ENCODE data around the gene SFRP5. TPM values are rescaled to one million over a fixed set of nuclear protein-coding genes. Genes with fewer than 3 reads are reported as not detected.

Gene SFRP5
- total RNA-seq, 1 donor from 2014 or later, result 1.7 TPM

DNA sequence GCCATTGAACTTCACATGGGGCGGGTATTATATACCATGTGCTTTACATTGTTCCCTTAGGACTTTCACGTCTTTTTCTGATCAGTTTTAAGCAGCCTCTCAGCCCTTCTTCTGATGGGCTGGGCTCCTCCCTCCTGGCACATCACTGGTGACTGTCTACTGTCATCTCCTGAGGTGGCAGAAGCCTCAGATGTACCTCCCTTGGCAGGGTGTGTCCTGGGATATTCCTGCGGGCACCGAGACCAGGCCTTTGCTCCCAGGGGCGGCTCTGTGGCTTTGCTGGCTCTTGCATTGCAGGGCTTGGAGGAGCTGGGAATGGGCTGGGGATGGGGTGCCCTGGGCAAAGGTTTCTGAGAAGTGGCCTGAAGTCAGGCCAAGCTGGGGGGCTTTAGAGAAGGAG is 43.2 kb upstream of the SFRP5 start:
- Histone ChIP-seq H3K9me3 (no peaks in the 10 kb centered on the region), H3K27me3 (no peaks in the 10 kb centered on the region), H3K4me3 (no peak overlapping the region), H3K4me1 (no peaks in the 10 kb centered on the region), H3K36me3 (no peaks in the 10 kb centered on the region), H3K27ac (no peak overlapping the region)
- DNase-seq (ENCODE audit: extremely low spot score in 2 of 2), result no peak
- TF ChIP-seq POLR2AphosphoS5 (IDR thresholded peaks at IDR 0.05; ENCODE audit: insufficient read depth in 1 of 2, low read depth in 1 of 2) (no peak), POLR2A (IDR thresholded peaks at IDR 0.05) (no peak)
- TF ChIP-seq, protein P1, sequence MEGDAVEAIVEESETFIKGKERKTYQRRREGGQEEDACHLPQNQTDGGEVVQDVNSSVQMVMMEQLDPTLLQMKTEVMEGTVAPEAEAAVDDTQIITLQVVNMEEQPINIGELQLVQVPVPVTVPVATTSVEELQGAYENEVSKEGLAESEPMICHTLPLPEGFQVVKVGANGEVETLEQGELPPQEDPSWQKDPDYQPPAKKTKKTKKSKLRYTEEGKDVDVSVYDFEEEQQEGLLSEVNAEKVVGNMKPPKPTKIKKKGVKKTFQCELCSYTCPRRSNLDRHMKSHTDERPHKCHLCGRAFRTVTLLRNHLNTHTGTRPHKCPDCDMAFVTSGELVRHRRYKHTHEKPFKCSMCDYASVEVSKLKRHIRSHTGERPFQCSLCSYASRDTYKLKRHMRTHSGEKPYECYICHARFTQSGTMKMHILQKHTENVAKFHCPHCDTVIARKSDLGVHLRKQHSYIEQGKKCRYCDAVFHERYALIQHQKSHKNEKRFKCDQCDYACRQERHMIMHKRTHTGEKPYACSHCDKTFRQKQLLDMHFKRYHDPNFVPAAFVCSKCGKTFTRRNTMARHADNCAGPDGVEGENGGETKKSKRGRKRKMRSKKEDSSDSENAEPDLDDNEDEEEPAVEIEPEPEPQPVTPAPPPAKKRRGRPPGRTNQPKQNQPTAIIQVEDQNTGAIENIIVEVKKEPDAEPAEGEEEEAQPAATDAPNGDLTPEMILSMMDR (IDR thresholded peaks at IDR 0.05), result no peak
- intact Hi-C loops (cut with DNase I), result no loop called here

DNA sequence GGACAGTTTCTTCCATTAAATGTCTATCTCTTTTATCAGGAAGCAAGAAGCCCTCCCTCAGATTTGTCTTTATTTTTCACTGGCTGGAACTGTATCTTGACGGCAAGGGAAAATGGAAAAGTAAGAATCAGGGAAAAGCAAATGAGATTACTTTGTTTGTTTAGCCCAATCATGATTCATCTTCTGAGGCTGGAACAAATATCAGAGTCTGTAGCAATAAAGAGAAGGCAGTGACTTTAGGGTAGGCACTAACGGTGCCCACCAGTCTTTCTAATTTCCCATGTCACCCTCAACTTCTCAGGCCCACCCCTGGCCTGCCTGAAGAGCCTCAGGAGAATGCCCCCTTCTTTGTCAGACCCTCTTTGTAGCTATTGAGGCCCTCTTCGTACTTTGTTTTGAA is 41.5 kb upstream of the SFRP5 start:
- Histone ChIP-seq H3K27me3 (no peaks in the 10 kb centered on the region), H3K4me3 (no peak overlapping the region), H3K36me3 (no peaks in the 10 kb centered on the region), H3K27ac (no peak overlapping the region), H3K9me3 (no peaks in the 10 kb centered on the region), H3K4me1 (no peaks in the 10 kb centered on the region)
- TF ChIP-seq, protein P1 (IDR thresholded peaks at IDR 0.05), result no peak
- no peak for TF ChIP-seq POLR2AphosphoS5 (IDR thresholded peaks at IDR 0.05; ENCODE audit: insufficient read depth in 1 of 2, low read depth in 1 of 2)
- TF ChIP-seq POLR2A (IDR thresholded peaks at IDR 0.05), result no peak
- intact Hi-C loops (cut with DNase I), result no loop called here
- no peak for DNase-seq (ENCODE audit: extremely low spot score in 2 of 2)

DNA sequence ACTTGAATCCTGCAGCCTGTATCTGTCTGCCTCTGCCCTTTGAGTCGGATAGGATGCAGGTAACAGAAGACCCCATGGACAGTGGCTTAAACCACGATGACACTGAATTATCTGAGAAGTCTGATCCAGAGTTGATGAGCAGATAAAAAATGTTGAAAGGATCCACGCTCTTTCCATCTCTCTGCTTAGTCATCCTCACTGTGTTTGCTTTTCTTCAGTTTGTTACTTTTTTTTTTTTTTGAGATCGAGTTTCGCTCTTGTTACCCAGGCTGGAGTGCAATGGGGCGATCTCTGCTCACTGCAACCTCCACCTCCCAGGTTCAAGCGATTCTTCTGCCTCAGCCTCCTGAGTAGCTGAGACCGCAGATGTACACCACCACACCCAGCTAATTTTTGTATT is 40.9 kb upstream of the SFRP5 start:
- intact Hi-C loops (cut with DNase I), result no loop called here
- Histone ChIP-seq H3K9me3 (no peaks in the 10 kb centered on the region), H3K4me3 (no peak overlapping the region), H3K36me3 (no peaks in the 10 kb centered on the region), H3K27me3 (no peaks in the 10 kb centered on the region), H3K27ac (no peak overlapping the region), H3K4me1 (no peaks in the 10 kb centered on the region)
- TF ChIP-seq POLR2AphosphoS5 (IDR thresholded peaks at IDR 0.05; ENCODE audit: insufficient read depth in 1 of 2, low read depth in 1 of 2) (no peak), POLR2A (IDR thresholded peaks at IDR 0.05) (no peak)
- TF ChIP-seq, protein P1 (IDR thresholded peaks at IDR 0.05), result no peak
- DNase-seq (ENCODE audit: extremely low spot score in 2 of 2), result no peak

DNA sequence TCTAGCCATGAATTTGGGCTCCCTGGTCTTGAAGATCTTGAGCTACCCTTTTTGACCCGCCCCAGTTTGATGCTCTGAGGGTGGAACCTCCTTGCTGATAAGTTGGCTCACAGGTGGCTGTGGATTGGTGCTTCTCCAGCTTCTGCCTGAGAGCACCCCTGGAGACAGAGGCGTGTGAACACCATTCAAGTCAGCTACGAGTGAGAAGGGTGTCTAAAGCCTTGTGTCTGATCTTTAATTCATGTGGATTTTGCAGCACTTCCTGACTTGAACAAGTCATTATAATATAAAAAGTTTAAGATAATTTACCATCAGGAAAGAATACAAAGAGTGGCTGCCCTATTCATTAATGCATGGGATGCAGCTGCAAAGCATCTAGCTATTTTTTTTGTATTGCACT is 40.2 kb upstream of the SFRP5 start:
- no peaks in the 10 kb centered on the region for H3K9me3 ChIP-seq
- TF ChIP-seq, protein P1 (IDR thresholded peaks at IDR 0.05), result no peak
- TF ChIP-seq POLR2AphosphoS5 (IDR thresholded peaks at IDR 0.05; ENCODE audit: insufficient read depth in 1 of 2, low read depth in 1 of 2), result no peak
- no peak for TF ChIP-seq POLR2A (IDR thresholded peaks at IDR 0.05)
- no peaks in the 10 kb centered on the region for H3K36me3 ChIP-seq
- H3K4me1 ChIP-seq, result no peaks in the 10 kb centered on the region
- intact Hi-C loops (cut with DNase I), result no loop called here
- no peaks in the 10 kb centered on the region for H3K27me3 ChIP-seq
- H3K4me3 ChIP-seq, result no peak overlapping the region
- no peak for DNase-seq (ENCODE audit: extremely low spot score in 2 of 2)
- H3K27ac ChIP-seq, result no peak overlapping the region

DNA sequence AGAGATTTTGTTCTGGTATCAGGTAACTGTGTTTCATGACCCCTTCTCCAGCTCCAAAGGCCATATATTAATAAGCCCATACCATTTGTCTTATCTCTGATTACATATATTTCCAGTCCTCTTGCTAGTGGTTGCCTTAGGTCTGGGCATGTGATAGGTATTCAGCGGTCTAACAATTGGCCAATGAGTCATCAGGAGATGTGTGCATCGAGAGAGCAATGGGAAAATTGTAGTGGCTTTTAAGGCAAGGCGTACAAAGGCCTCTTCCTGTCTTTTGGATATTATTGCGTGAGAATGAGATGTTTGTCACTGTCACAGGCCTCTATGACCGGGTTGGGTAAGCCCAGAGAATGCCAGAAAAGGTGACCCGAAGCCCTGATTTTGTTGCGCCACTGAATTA is 38.6 kb upstream of the SFRP5 start:
- DNase-seq (ENCODE audit: extremely low spot score in 2 of 2), result no peak
- no peak overlapping the region for H3K27ac ChIP-seq
- H3K9me3 ChIP-seq, result no peaks in the 10 kb centered on the region
- H3K36me3 ChIP-seq, result no peaks in the 10 kb centered on the region
- H3K4me1 ChIP-seq, result no peaks in the 10 kb centered on the region
- H3K4me3 ChIP-seq, result no peak overlapping the region
- TF ChIP-seq POLR2A (IDR thresholded peaks at IDR 0.05), result no peak
- TF ChIP-seq, protein P1 (IDR thresholded peaks at IDR 0.05), result no peak
- no peak for TF ChIP-seq POLR2AphosphoS5 (IDR thresholded peaks at IDR 0.05; ENCODE audit: insufficient read depth in 1 of 2, low read depth in 1 of 2)
- intact Hi-C loops (cut with DNase I), result no loop called here
- H3K27me3 ChIP-seq, result no peaks in the 10 kb centered on the region

Data from vagina (tissue), 2 donors.